Measurements from ENCODE around the gene SLC24A4.

DNA sequence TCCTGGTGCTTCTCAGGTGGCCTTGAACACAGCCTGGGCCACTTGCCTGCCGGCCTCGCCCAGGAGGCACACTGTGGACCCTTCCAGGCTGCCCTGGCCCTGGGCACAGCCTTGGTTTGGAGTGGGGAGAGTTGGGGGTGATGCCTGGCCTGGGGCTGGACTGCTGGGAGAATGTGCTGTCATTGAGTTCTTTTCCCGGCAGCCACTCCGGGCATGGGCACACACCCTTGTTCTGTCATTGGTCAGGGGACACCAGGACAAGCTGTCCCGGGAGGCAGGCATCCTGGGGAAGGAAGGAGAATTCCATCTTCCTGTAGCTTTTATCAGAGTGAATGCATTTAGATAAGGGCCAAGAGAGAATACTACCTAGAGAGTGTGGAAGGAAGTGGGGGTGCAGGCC lies 128.8 kb downstream of the SLC24A4 start:
- TF ChIP-seq, protein P1, sequence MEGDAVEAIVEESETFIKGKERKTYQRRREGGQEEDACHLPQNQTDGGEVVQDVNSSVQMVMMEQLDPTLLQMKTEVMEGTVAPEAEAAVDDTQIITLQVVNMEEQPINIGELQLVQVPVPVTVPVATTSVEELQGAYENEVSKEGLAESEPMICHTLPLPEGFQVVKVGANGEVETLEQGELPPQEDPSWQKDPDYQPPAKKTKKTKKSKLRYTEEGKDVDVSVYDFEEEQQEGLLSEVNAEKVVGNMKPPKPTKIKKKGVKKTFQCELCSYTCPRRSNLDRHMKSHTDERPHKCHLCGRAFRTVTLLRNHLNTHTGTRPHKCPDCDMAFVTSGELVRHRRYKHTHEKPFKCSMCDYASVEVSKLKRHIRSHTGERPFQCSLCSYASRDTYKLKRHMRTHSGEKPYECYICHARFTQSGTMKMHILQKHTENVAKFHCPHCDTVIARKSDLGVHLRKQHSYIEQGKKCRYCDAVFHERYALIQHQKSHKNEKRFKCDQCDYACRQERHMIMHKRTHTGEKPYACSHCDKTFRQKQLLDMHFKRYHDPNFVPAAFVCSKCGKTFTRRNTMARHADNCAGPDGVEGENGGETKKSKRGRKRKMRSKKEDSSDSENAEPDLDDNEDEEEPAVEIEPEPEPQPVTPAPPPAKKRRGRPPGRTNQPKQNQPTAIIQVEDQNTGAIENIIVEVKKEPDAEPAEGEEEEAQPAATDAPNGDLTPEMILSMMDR (IDR thresholded peaks at IDR 0.05) = no peak
- no peak for TF ChIP-seq POLR2A (IDR thresholded peaks at IDR 0.05)
